Astrocyte (in vitro differentiated cells and primary cell): ENCODE results near the gene PREPL. TPM values are rescaled to one million over a fixed set of nuclear protein-coding genes. Genes with fewer than 3 reads are reported as not detected.
A peak's percentile ranks its signal among the peaks of the same experiment; 100 is the strongest.

Experiments used
- DNase-seq: peaks from one replicate; pipeline ENCODE4 v3.0.0-alpha.2; 2010; ENCODE audit warnings: low read depth
- FAIRE-seq: peaks from 2 replicates; lab custom pipeline; 2011; peaks lifted over from hg19 to GRCh38; lab: Jason Lieb, UNC
- H2AFZ ChIP-seq: 2 replicates; pipeline ENCODE4 v1.6.0; 2012; ENCODE audit warnings: low read depth, low read length, inconsistent platforms
- H3K27ac ChIP-seq: 2 replicates; pipeline ENCODE4 v1.5.1; 2011; ENCODE audit warnings: low read depth, low read length, inconsistent platforms
- H3K27me3 ChIP-seq: 2 replicates; pipeline ENCODE4 v1.6.0; 2011; ENCODE audit warnings: low read length, inconsistent platforms; ENCODE audit not compliant: insufficient read depth
- H3K36me3 ChIP-seq: 2 replicates; pipeline ENCODE4 v1.5.1; 2011; ENCODE audit warnings: low read length, inconsistent platforms; ENCODE audit not compliant: insufficient read depth
- H3K4me1 ChIP-seq: 2 replicates; pipeline ENCODE4 v1.5.1; 2011; ENCODE audit warnings: low read length, inconsistent platforms; ENCODE audit not compliant: insufficient read depth
- H3K4me2 ChIP-seq: 2 replicates; pipeline ENCODE4 v1.6.0; 2012; ENCODE audit warnings: low read length, inconsistent platforms
- H3K4me3 ChIP-seq: 2 replicates; pipeline ENCODE4 v1.5.1; 2011; ENCODE audit warnings: low read depth, mild to moderate bottlenecking, low read length, inconsistent platforms; ENCODE audit not compliant: insufficient read depth
- H3K79me2 ChIP-seq: 2 replicates; pipeline ENCODE4 v1.6.0; 2012; ENCODE audit warnings: mild to moderate bottlenecking, low read length, inconsistent platforms; ENCODE audit not compliant: insufficient read depth
- H3K9ac ChIP-seq: 2 replicates; pipeline ENCODE4 v1.6.0; 2012; ENCODE audit warnings: mild to moderate bottlenecking, low read length, inconsistent platforms
- H3K9me3 ChIP-seq: 2 replicates; pipeline ENCODE4 v1.5.1; 2012; ENCODE audit warnings: low read depth, mild to moderate bottlenecking, low read length, inconsistent platforms; ENCODE audit not compliant: insufficient read depth
- H4K20me1 ChIP-seq: 2 replicates; pipeline ENCODE4 v1.6.0; 2012; ENCODE audit warnings: low read length, inconsistent platforms; ENCODE audit not compliant: insufficient read depth
- H3K27ac Mint-ChIP-seq: one replicate; pipeline ENCODE4 v1.8.0; 2021; ENCODE audit warnings: mild to moderate bottlenecking, mixed read lengths; ENCODE audit not compliant: unreplicated experiment
- H3K27me3 Mint-ChIP-seq: one replicate; pipeline ENCODE4 v1.8.0; 2021; ENCODE audit warnings: low read depth, mixed read lengths; ENCODE audit not compliant: unreplicated experiment
- H3K36me3 Mint-ChIP-seq: one replicate; pipeline ENCODE4 v1.8.0; 2021; ENCODE audit warnings: low read depth, mixed read lengths; ENCODE audit not compliant: unreplicated experiment
- H3K4me1 Mint-ChIP-seq: one replicate; pipeline ENCODE4 v1.8.0; 2021; ENCODE audit warnings: low read depth, mixed read lengths; ENCODE audit not compliant: unreplicated experiment
- H3K4me3 Mint-ChIP-seq: one replicate; pipeline ENCODE4 v1.8.0; 2021; ENCODE audit warnings: mild to moderate bottlenecking, moderate library complexity, mixed read lengths; ENCODE audit not compliant: unreplicated experiment
- H3K9me3 Mint-ChIP-seq: one replicate; pipeline ENCODE4 v1.8.0; 2021; ENCODE audit warnings: mild to moderate bottlenecking, mixed read lengths; ENCODE audit not compliant: unreplicated experiment
- CTCF ChIP-seq: IDR thresholded peaks from 2 replicates; pipeline ENCODE4 v1.5.1; 2011; ENCODE audit warnings: low read depth, mild to moderate bottlenecking, inconsistent platforms, low read length, moderate library complexity; ENCODE audit not compliant: insufficient read depth
- EZH2 ChIP-seq: IDR thresholded peaks from 2 replicates; pipeline ENCODE4 v1.6.1; 2012; ENCODE audit warnings: mild to moderate bottlenecking, low read length, inconsistent platforms; ENCODE audit not compliant: insufficient read depth
- total RNA-seq: library from RNA; stranded (reverse); gene quantifications from 2 replicates; pipeline ENCODE4 v1.2.1, GENCODE V29; 2021

PREPL gene
- total RNA-seq, 1 donor from 2014 or later = 50.6 TPM

- Mint-ChIP-seq H3K27me3 (no peaks in the 10 kb centered on the region), H3K36me3 (peaks cover 13% of the 10 kb centered on the region), H3K27ac (no peak overlapping the region), H3K4me3 (no peak overlapping the region), H3K9me3 (no peaks in the 10 kb centered on the region), H3K4me1 (peaks cover 5% of the 10 kb centered on the region)
- H3K36me3 ChIP-seq = peaks cover 20% of the 10 kb centered on the region
- no peaks in the 10 kb centered on the region for H3K27me3 ChIP-seq
- H3K27ac ChIP-seq = no peak overlapping the region
- peaks cover 9% of the 10 kb centered on the region for H4K20me1 ChIP-seq
- no peak overlapping the region for H3K4me2 ChIP-seq
- H3K4me1 ChIP-seq = peaks cover 10% of the 10 kb centered on the region
- no peak overlapping the region for H3K4me3 ChIP-seq
- TF ChIP-seq CTCF (no peak), EZH2 (no peak)
- FAIRE-seq = no peak
- no peak overlapping the region for H3K9ac ChIP-seq
- H3K79me2 ChIP-seq = no peaks in the 10 kb centered on the region
- no peak overlapping the region for H2AFZ ChIP-seq
- H3K9me3 ChIP-seq = no peaks in the 10 kb centered on the region
- DNase-seq = no peak
Observed at GRCh38 chr2:44326548-44327264, 34.6 kb downstream of the PREPL start.

- H3K4me3 ChIP-seq = no peak overlapping the region
- no peak overlapping the region for H3K9ac ChIP-seq
- H3K4me2 ChIP-seq = no peak overlapping the region
- H3K79me2 ChIP-seq = no peaks in the 10 kb centered on the region
- no peaks in the 10 kb centered on the region for H3K9me3 Mint-ChIP-seq
- H4K20me1 ChIP-seq = peaks cover 9% of the 10 kb centered on the region
- no peaks in the 10 kb centered on the region for H3K9me3 ChIP-seq
- no peak overlapping the region for H3K4me3 Mint-ChIP-seq
- H2AFZ ChIP-seq = no peak overlapping the region
- FAIRE-seq = no peak
- H3K4me1 ChIP-seq = peaks cover 10% of the 10 kb centered on the region
- peaks cover 7% of the 10 kb centered on the region for H3K4me1 Mint-ChIP-seq
- TF ChIP-seq CTCF (no peak), EZH2 (no peak)
- H3K36me3 Mint-ChIP-seq = peaks cover 16% of the 10 kb centered on the region
- DNase-seq = no peak
- H3K27me3 ChIP-seq = no peaks in the 10 kb centered on the region
- peaks cover 25% of the 10 kb centered on the region for H3K36me3 ChIP-seq
- no peak overlapping the region for H3K27ac Mint-ChIP-seq
- no peaks in the 10 kb centered on the region for H3K27me3 Mint-ChIP-seq
- no peak overlapping the region for H3K27ac ChIP-seq
Observed at GRCh38 chr2:44325897-44326296, 35.4 kb downstream of the PREPL start.

- DNase-seq (peak; percentile 65), FAIRE-seq (peak; percentile 13)
- no peaks in the 10 kb centered on the region for H3K27me3 Mint-ChIP-seq
- peaks cover 10% of the 10 kb centered on the region for H3K4me1 ChIP-seq
- H3K27ac Mint-ChIP-seq = no peak overlapping the region
- no peaks in the 10 kb centered on the region for H3K79me2 ChIP-seq
- H3K36me3 Mint-ChIP-seq = peaks cover 18% of the 10 kb centered on the region
- peaks cover 32% of the 10 kb centered on the region for H3K36me3 ChIP-seq
- peaks cover 7% of the 10 kb centered on the region for H3K4me1 Mint-ChIP-seq
- H3K9me3 Mint-ChIP-seq = no peaks in the 10 kb centered on the region
- no peak overlapping the region for H3K4me3 Mint-ChIP-seq
- H3K4me2 ChIP-seq = peak overlapping the region; percentile 6
- no peaks in the 10 kb centered on the region for H3K9me3 ChIP-seq
- no peak for TF ChIP-seq CTCF
- TF ChIP-seq EZH2 = no peak
- no peak overlapping the region for H3K4me3 ChIP-seq
- H3K9ac ChIP-seq = no peak overlapping the region
- no peak overlapping the region for H2AFZ ChIP-seq
- H3K27me3 ChIP-seq = no peaks in the 10 kb centered on the region
- peaks cover 9% of the 10 kb centered on the region for H4K20me1 ChIP-seq
- no peak overlapping the region for H3K27ac ChIP-seq
Observed at GRCh38 chr2:44324971-44325426, 36.3 kb downstream of the PREPL start.
